Fibroblast of pulmonary artery (primary cell): Measurements from ENCODE around the gene BST2.

Experiments used
- DNase-seq: peaks from one replicate; pipeline ENCODE4 v3.0.0-alpha.2; 2010; ENCODE audit warnings: low read depth
- H3K4me3 ChIP-seq: replicated peaks from 2 replicates; pipeline ENCODE4 v1.5.1; 2011; ENCODE audit warnings: low read depth, mild to moderate bottlenecking, control low read depth, low read length, moderate library complexity
- TF ChIP-seq, protein P1 (sequence below): IDR thresholded peaks from 2 replicates; pipeline ENCODE4 v1.5.1; 2011; ENCODE audit warnings: mild to moderate bottlenecking, control low read depth, low read length, inconsistent platforms; ENCODE audit errors: missing control alignments

BST2 gene

DNA sequence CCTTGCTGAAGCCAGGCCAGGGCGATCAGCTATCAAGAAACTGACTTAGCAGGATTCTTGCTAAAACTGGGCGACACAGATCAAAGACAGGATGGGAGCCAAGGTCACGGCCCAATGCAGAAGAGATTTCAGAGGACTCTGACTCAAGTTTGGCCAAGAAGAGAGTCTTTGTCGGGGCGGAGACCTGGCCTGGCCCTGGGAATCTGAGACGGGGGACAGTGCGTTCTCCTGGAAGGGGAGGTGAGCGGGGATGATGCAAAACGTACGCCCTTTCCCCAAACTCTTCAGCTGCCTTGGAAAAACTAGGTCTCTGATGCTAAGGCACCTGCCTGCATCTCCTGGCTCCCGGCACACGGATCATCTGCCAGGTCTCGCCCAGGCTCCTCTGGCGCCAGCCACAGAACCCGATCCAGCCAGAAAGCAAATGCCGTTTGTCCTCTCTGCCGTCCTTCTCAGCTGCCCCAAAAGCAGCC, 24.2 kb upstream of the BST2 start:
- TF ChIP-seq, protein P1, sequence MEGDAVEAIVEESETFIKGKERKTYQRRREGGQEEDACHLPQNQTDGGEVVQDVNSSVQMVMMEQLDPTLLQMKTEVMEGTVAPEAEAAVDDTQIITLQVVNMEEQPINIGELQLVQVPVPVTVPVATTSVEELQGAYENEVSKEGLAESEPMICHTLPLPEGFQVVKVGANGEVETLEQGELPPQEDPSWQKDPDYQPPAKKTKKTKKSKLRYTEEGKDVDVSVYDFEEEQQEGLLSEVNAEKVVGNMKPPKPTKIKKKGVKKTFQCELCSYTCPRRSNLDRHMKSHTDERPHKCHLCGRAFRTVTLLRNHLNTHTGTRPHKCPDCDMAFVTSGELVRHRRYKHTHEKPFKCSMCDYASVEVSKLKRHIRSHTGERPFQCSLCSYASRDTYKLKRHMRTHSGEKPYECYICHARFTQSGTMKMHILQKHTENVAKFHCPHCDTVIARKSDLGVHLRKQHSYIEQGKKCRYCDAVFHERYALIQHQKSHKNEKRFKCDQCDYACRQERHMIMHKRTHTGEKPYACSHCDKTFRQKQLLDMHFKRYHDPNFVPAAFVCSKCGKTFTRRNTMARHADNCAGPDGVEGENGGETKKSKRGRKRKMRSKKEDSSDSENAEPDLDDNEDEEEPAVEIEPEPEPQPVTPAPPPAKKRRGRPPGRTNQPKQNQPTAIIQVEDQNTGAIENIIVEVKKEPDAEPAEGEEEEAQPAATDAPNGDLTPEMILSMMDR: no peak
- no peak overlapping the region for H3K4me3 ChIP-seq
- DNase-seq: no peak

DNA sequence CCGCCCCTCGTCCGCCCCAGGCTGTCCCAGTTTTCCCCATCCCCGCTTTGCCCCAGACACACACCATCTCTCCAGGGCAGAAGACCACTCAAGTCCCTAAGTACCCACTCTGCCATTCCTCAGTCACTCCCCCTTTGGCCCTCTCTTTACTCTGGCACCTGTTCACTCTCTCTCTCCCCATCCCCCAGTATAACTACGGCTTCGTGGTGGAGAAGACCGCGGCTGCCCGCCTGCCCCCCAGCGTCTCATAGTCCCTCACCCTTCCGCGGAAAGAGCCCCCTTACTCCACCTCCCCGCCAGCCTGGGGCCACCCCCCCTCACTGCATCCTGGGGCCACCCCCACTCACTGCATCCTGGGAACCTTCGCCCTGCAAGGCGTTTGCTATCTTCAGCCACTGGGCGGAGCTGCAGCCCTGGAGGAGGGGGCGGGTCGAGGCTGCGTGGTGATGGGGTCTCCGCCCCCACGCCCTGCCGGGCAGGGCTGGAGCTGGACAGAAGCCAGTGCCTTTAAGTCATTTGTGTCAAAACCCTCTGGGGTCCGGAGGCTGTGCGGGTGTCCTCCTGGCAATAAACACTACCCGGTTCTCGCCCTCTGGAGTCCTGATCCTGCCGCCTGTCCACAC, 19.4 kb upstream of the BST2 start:
- H3K4me3 ChIP-seq: no peak overlapping the region
- TF ChIP-seq, protein P1: peak; percentile 49
- DNase-seq: peak; percentile 53

DNA sequence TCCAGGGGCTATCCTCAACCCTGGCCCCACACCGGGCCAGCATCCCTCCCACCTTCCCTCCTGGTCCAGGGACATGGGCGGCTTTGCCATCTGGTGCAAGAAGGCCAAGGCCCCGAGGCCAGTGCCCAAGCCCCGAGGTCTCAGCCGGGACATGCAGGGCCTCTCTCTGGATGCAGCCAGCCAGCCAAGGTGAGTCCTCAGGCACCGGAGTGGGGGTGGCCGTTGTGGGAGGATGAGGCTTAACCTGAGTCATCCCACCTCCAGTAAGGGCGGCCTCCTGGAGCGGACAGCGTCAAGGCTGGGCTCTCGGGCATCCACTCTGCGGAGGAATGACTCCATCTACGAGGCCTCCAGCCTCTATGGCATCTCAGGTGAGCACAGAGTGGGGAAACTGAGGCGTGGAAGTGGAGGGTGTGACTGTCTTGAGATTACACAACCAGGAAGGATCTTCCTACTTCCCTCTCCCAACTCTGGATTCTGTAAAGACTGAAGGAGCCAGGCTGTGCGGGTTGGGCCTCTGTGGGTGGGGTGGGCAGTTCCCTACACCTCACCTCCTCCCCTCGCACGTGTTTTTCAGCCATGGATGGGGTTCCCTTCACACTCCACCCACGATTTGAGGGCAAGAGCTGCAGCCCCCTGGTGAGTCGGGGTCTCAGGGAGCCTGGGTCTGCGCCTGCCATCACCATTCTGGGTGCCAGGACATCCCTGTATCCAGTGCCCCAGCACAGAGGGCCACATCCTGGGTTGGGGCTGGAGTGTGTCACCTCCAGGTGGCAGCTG, 18.2 kb upstream of the BST2 start:
- H3K4me3 ChIP-seq: no peak overlapping the region
- TF ChIP-seq, protein P1: no peak
- no peak for DNase-seq

DNA sequence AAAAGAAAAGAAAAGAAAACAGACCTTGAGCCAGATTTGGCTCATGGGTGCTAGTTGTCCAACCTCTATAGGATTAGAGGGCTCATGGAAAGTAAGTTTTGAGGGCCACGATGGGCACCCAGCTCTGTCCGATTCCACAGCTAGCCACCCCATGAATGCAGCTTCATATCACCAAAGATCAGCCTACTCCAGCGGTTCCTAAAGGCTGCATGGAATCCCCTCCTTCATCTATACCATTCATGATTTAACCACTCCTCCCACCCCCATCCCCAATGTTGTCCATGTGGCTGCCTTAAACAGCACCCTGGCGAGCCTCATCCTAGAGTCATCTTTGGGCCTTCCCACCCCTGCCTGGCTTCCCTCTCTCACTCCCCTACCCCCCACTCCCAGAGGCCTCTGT, 16.5 kb upstream of the BST2 start:
- H3K4me3 ChIP-seq: no peak overlapping the region
- TF ChIP-seq, protein P1: no peak
- DNase-seq: no peak

DNA sequence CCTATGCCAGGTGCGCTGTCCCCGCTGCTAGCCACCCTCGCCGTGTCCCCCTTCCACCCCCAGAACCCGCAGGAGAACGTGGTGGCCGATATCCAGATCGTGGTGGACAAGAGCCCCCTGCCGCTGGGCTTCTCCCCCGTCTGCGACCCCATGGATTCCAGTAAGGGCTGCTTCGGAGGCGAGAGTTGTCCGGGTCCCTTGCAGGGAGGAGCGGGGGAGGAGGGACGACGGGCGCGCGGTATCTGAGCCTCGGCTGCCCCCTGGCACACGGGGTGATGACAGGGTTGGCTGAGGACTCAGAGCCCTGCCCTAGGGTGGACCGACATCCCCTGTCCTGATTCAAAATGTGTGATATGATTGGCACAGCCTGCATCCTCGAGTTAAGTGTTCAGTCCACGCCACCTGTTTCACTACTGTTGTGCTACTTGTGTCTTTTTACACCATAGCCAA, 15.1 kb upstream of the BST2 start:
- H3K4me3 ChIP-seq: peak overlapping the region; percentile 84
- TF ChIP-seq, protein P1: no peak
- DNase-seq: no peak

DNA sequence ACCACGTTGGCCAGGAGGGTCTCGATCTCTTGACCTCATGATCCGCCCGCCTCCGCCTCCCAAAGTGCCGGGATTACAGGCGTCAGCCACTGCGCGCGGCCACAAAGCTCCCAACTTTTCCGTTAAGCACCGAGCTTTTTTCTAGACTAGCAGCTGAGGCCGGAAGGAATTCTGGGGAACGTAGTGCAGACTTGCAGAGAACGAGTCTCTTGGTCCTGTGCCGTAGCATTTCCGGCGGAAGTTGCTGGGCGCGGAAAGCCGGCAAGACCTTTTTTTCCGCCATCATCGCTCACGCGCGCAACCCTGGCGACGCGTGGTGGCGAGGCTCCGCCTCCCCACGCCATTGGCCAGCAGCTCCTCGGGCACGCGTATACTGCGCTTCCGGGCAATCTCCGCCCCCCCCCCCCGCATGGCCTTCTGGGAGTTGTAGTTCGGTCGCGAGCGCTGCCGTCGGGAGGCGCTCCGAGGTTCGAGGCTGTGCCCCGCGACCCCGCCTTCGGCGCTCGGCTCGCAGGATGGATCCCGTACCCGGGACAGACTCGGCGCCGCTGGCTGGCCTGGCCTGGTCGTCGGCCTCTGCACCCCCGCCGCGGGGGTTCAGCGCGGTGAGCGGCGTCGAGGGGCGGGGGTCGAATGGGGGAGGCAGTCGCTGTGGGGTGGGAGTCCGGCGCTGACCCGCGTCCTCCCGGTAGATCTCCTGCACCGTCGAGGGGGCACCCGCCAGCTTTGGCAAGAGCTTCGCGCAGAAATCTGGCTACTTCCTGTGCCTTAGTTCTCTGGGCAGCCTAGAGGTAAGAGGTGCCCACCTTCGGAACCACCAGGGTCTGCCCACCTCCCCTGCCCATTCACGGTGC, 14.4 kb upstream of the BST2 start, which contains the start of gene MVB12A:
Gene MVB12A, plus strand, starts transcription at position 427 of the 854 bp plus-strand sequence. Its CDS starts 89 bp downstream, at position 516.
- TF ChIP-seq, protein P1: no peak
- peak; percentile 100 for DNase-seq
- peak within 1 kb of the TSS; percentile 84 for H3K4me3 ChIP-seq
